Stomach (tissue), 9 donors: ENCODE results near the gene GGA1. TPM values are rescaled to one million over a fixed set of nuclear protein-coding genes. Genes with fewer than 3 reads are reported as not detected.

ENCODE experiments used
- DNase-seq, 2 donors: peaks; one replicate each; pipeline versions ENCODE4 v3.0.0 to v3.0.0-alpha.2; 2013 to 2019
- H3K27ac ChIP-seq, 5 donors: fragments of 200-600 bp in 4 of 5; sonication (generic) in 4 of 5; one replicate each; pipeline ENCODE4 v1.5.1; 2013 to 2019; ENCODE audit warnings: mild to moderate bottlenecking in 1 of 5, moderate library complexity in 1 of 5
- H3K27me3 ChIP-seq, 3 donors: fragments of 200-600 bp; sonication (generic); one replicate each; pipeline ENCODE4 v1.5.1; 2017 to 2019; ENCODE audit warnings: mixed run types in 1 of 3
- H3K36me3 ChIP-seq, 4 donors: fragments of 200-600 bp; sonication (generic); 1 replicate in 3 of 4; 2 replicates in 1 of 4; pipeline ENCODE4 v1.5.1; 2016 to 2019
- H3K4me1 ChIP-seq, 4 donors: fragments of 200-600 bp; sonication (generic); one replicate each; pipeline ENCODE4 v1.5.1; 2016 to 2019
- H3K4me3 ChIP-seq, 4 donors: fragments of 200-600 bp; sonication (generic) in 3 of 4; one replicate each; pipeline ENCODE4 v1.5.1; 2016 to 2019; ENCODE audit warnings: mild to moderate bottlenecking in 1 of 4
- H3K9me3 ChIP-seq, 4 donors: fragments of 200-600 bp; sonication (generic); one replicate each; pipeline ENCODE4 v1.5.1; 2016 to 2019
- EP300 ChIP-seq: sonication (generic); formaldehyde crosslinking; IDR thresholded peaks from one replicate; pipeline ENCODE4 v1.6.1; 2017; ENCODE audit warnings: antibody characterized with exemption
- POLR2A ChIP-seq, 4 donors: fragments of 450-650 bp; IDR thresholded peaks; one replicate each; pipeline ENCODE4 v1.6.1; 2016; ENCODE audit warnings: antibody characterized with exemption in 4 of 4, control low read depth in 2 of 4, mild to moderate bottlenecking in 1 of 4, moderate library complexity in 1 of 4
- POLR2AphosphoS5 ChIP-seq, 3 donors: sonication (generic); formaldehyde crosslinking; IDR thresholded peaks; one replicate each; pipeline ENCODE4 v1.6.1; 2016; ENCODE audit warnings: antibody characterized with exemption in 3 of 3
- WGBS, 5 donors: extraction: QIAGEN DNeasy Blood & Tissue Kit in 3 of 5; methylation state at CpG; one replicate each; pipeline versions ENCODE4 v1.1.5 to v1.1.7; 2013 to 2018; 5-methylcytosine and 5-hydroxymethylcytosine counted together
- intact Hi-C: fragments of 100-400 bp; cut with DNase I; formaldehyde crosslinking; loops from one replicate; pipeline ENCODE4 v1.15.1; 2023; ENCODE audit warnings: low total_unique reads
- polyA plus RNA-seq, 3 donors: library from polyadenylated mRNA; stranded (reverse); fragments of 200-250 nt; gene quantifications; one replicate each; pipeline ENCODE4 v1.2.3, GENCODE V29; 2013
- total RNA-seq, 5 donors: library from RNA; depleted of rRNA; stranded (reverse); fragments of >200 nt; gene quantifications; one replicate each; pipeline versions ENCODE4 v1.1.0 to v1.2.3, GENCODE V29; 2014 to 2016
- TF ChIP-seq, protein P1 (sequence below), 7 experiments: fragments of 450-650 bp in 4 of 7; fragments of 200-600 bp in 3 of 7; sonication (generic) in 3 of 7; IDR thresholded peaks; one replicate each; pipeline ENCODE4 v1.5.1; 2016 to 2019; ENCODE audit warnings: antibody characterized with exemption in 7 of 7, control low read depth in 2 of 7, mild to moderate bottlenecking in 1 of 7
- donor health status: healthy with polysubstance abuse.
- donor health status: Bipolar disorder and iron deficiency.
- donor health status: healthy.

The GGA1 gene
- total and polyA plus RNA-seq, 8 donors, result 30.3 to 87.9 (median 45.9) TPM

DNA sequence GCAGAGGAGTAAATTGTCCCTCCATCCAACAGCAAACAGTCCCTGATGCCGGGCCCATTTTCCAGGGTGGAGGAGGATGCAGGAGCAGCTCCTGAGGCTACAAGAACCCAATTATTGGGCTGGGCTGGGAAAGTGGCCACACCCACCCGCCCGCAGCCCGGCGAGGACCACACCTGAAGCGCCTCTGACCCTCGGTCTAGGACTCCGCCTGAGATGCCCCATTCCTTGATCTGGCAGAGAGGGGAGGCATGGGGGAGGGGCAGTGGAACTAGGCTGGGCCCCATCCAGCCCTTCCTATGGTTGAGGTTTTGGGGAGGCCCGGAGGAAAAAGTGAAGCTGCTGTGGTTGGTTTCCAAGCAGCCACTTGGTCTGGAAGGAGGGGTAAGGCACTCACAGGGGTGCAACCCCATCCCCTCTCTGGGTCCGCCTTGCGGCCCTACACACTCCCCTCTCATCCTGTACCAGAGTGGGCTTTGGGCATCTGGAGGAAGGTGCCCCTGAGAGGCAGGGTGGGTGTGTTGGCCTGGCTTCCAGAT, 64.4 kb downstream of the GGA1 start:
- TF ChIP-seq POLR2AphosphoS5 (IDR thresholded peaks at IDR 0.05) (no peak), POLR2A (IDR thresholded peaks at IDR 0.05) (no peak), EP300 (no peak)
- TF ChIP-seq, protein P1, sequence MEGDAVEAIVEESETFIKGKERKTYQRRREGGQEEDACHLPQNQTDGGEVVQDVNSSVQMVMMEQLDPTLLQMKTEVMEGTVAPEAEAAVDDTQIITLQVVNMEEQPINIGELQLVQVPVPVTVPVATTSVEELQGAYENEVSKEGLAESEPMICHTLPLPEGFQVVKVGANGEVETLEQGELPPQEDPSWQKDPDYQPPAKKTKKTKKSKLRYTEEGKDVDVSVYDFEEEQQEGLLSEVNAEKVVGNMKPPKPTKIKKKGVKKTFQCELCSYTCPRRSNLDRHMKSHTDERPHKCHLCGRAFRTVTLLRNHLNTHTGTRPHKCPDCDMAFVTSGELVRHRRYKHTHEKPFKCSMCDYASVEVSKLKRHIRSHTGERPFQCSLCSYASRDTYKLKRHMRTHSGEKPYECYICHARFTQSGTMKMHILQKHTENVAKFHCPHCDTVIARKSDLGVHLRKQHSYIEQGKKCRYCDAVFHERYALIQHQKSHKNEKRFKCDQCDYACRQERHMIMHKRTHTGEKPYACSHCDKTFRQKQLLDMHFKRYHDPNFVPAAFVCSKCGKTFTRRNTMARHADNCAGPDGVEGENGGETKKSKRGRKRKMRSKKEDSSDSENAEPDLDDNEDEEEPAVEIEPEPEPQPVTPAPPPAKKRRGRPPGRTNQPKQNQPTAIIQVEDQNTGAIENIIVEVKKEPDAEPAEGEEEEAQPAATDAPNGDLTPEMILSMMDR (IDR thresholded peaks at IDR 0.05), result no peak
- Histone ChIP-seq H3K4me3 (no peak overlapping the region), H3K4me1 (peaks cover 31 to 64% (median 59%) of the 10 kb centered on the region in 4 donors), H3K27ac (peak overlapping the region in 3 of 5 donors; percentile 91 to 94 (median 94)), H3K9me3 (no peaks in the 10 kb centered on the region), H3K27me3 (no peaks in the 10 kb centered on the region), H3K36me3 (no peaks in the 10 kb centered on the region)
- DNase-seq, result no peak
- intact Hi-C loops, result no loop called here
- WGBS, 5 donors, result 37 to 59% (median 47%) methylated on average over 7 to 11 of the region's 11 CpGs

DNA sequence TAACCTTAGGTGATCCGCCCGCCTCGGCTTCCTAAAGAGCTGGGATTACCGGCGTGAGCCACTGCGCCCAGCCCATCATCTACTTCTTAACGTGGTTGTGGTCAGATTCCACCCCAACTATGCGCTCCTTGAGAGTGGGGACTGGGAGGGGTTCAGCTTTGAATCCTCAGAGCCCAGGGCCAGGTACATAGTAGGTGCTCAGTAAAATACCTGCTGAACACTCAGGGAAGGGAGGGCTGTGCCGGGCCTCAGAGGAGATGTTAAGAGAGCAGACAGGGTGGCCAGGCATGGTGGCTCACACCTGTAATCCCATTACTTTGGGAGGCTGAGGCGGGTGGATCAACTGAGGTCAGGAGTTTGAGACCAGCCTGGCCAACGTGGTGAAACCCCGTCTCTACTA, 65.6 kb downstream of the GGA1 start:
- Histone ChIP-seq H3K4me1 (peaks cover 31 to 73% (median 59%) of the 10 kb centered on the region in 4 donors), H3K27ac (peak overlapping the region; percentile 52 to 94 (median 94)), H3K4me3 (no peak overlapping the region), H3K27me3 (no peaks in the 10 kb centered on the region), H3K36me3 (peaks cover under 1 to 12% (median 3%) of the 10 kb centered on the region in 4 donors), H3K9me3 (no peaks in the 10 kb centered on the region)
- 75 to 86% (median 81%) methylated on average over 12 of the region's 12 CpGs for WGBS, 5 donors
- intact Hi-C loops, result no loop called here
- TF ChIP-seq EP300, result no peak
- no peak for TF ChIP-seq POLR2AphosphoS5 (IDR thresholded peaks at IDR 0.05)
- TF ChIP-seq, protein P1 (IDR thresholded peaks at IDR 0.05), result no peak
- no peak for TF ChIP-seq POLR2A (IDR thresholded peaks at IDR 0.05)
- no peak for DNase-seq

DNA sequence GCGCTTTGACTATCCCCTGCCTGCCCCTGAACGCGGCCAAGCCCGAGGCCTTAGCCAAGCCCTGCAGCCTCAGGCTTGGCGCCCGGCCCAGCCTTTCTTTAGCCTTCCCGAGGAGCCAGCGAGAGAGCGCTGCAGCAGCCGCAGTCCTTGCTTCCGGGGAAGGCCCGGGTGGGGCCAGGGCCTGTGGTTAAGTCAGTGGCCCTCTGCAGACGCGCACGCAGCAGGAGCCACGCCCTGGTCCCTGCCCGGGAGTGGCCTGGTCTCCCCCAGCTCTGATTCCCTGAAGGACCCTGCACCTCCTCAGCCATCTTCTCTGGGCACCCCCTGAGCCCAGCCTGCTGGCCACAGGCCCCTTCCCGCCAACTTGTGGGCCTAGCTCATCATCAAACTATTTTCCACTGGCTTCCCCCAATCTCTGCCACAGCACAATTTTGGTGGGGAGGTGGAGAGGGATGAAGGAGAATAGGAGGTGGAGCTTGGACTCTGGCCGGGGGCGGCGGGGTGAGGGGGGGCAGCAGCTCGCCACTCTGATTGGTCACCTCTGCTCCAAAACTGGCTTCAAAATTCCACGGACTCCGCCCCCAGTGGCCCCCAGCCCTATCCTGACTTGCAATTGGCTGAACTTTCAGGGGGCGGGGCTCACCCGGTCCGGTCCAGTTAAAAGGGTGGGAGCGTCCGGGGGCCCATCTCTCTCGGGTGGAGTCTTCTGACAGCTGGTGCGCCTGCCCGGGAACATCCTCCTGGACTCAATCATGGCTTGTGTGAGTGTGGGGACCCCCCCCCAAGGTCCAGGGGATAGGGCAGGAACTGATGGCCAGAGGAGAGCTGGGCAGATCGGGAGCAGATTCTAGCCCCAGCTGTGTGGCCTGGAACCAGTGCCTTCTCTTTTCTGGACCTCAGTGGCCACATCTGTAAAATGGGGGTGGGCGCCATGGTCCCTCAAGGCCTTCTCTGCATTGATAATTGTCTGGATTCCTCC, 66.6 kb downstream of the GGA1 start, which contains the start of gene LGALS1:
Gene LGALS1 (plus strand): TSS at position 686 of the 979 bp plus-strand sequence. CDS start 67 bp downstream, at position 753.
- 8 to 15% (median 11%) methylated on average over 19 to 34 of the region's 34 CpGs for WGBS, 5 donors

More for the DNA sequence above, 66.6 kb downstream of the GGA1 start, which contains the start of gene LGALS1:
- DNase-seq, result peak; percentile 94 to 97
- no peaks in the 10 kb centered on the region for H3K27me3 ChIP-seq
- peaks cover 31 to 75% (median 59%) of the 10 kb centered on the region in 4 donors for H3K4me1 ChIP-seq
- H3K27ac ChIP-seq, result peak within 1 kb of the TSS; percentile 88 to 94 (median 94)
- peaks cover 3 to 21% (median 10%) of the 10 kb centered on the region in 4 donors for H3K36me3 ChIP-seq
- peak within 1 kb of the TSS; percentile 52 to 60 (median 60) for H3K4me3 ChIP-seq
- no peaks in the 10 kb centered on the region for H3K9me3 ChIP-seq
- intact Hi-C loops, result no loop called here
- TF ChIP-seq POLR2AphosphoS5 (IDR thresholded peaks at IDR 0.05) (peak; percentile 54 to 88 (median 55)), EP300 (no peak), POLR2A (IDR thresholded peaks at IDR 0.05) (no peak)
- TF ChIP-seq, protein P1 (IDR thresholded peaks at IDR 0.05), result peak in 1 of 7 experiments; percentile 38
